Measurements from ENCODE around the gene TIMP3.

TIMP3 gene

DNA sequence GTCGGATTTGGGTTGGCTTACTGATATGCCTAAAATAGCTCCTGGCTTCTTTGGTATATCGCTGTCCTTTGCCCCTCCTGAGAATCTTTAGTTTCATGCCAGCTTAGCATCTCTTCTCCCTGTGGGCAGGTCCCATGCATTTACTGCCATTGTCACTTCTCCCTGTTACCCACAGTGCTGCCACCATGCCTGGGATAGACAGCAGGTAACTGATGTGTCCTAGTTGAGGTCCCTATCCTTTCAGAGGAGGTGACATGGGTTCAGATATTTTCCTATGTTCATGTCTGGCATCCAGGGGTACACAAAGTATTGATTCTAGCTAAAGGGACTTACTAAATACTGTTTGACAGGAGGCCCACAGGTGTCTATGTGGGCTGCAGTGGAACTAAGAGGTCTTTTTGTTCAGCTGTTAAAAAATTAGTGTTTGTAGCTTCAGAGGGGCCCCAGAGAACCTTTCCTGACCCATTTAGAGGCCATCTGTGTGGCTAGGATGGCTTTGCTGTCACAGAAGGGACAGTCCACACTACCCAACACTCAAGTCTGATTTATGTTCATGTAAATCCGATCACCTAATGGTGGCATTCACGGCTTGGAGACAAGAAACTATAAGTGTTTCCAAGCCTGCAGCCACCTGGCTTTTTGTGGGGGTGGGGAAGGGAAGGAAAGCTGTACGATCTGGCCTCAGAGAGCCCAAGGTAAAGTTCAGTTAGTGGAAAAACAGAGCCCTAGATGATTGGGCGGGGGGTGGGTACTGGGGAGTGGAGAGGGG is 8.5 kb downstream of the TIMP3 start:
- no peak for DNase-seq

DNA sequence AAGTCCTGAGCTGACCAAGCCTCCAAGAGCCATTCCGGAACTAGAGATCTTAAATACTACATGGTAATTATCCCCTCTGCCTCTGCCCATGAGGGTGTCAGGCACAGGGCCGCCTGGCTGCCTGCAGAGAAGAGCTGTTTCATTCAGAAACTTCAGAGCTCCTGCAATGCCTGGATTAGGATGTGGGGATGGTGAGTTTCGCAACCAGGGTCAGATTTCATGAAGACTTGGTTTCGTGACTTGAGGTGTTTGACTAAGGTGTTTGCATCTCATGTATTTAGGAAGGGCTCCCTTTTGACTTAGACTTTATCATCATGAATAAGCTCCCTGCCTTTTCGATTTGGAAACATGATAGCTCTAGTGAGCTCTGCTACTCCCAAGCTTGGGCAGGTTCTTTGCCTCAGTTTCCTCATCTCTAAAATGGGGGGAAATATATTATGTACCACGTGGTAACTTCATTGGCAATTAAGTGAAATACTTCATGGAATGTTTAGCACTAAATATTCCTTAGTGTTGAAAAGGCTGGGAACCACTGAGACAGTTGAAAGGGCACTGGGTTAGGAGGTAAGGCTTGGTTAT is 9.1 kb downstream of the TIMP3 start:
- DNase-seq, result no peak

DNA sequence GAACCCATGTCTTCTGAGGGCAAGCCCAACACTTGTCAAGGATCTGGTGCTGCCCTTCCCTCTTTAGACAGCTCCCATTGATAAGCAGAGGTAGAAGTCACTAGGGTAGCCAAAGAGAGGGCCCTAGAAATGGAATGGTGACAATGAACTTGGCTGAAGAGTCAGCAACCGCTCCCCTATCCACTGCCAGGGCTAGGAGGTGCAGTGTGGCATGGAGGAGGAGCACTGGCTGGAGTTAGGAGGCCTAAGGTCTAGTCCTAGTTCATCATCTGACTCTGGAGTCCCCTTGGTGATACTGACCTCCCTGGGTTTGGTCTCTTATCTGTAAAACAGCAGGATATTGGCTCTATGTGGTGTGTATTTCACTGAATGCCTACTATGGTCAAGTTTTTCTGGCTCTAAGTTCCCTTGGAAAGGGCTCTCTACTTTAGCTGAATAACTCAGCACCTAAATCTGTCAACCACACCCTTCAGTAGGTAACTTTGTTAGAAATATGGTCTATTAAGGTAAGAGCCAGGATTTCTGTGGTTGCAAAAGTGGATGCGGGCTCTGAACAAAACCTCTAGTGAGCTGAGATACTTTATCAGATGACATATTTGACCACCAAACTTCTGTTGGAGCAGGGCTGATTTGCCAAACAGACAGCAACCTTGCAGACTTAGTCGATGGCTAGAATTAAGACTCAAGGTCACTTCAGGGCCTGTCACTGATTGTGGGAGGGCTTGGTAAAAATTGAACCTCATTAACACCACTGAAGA is 10.5 kb downstream of the TIMP3 start:
- DNase-seq, result no peak

DNA sequence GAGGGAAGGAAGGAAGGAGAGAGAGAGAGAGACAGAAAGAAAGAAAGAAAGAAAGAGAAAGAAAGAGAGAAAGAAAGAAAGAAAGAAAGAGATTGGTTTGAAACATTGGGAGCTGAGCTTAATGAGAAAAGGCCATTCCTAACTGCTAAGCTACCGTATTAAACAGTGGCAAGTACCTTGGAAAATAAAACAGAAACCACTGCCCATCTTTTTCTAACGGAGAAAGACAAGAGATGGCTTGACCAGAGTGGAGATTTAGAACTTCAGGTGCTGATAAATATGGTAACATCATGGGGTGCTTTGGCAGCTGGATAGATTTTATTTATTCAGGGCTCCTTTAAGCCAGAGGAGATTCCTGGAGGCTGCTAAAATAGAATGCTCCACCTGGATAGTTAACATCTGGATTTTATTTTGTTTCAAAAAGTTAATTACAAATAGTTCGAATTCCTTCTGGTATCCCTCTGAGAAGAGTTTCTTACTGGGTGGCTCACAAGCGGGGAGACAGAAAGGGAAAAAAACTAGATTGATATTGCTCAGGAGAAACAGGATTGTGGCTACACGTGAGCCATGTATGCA is 12.9 kb downstream of the TIMP3 start:
- no peak for DNase-seq

DNA sequence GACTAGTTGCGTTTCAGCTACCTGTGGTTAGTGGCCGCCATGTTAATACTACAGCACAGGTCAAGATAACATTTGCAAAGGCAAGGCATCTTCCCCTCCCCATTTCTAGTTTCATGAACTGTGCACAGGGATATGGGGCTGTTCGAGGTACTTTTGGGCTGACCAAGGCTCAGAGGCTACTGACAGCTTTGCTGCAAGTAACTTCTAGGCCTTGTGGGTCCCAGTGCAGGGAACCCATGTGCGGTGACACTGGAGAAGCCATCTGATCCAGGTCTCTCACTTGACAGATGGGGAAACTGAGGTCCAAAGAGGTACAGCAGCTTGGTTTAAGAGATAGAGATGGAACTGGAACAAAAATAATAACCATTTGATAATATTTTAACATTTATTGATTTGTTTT is 13.6 kb downstream of the TIMP3 start:
- no peak for DNase-seq

DNA sequence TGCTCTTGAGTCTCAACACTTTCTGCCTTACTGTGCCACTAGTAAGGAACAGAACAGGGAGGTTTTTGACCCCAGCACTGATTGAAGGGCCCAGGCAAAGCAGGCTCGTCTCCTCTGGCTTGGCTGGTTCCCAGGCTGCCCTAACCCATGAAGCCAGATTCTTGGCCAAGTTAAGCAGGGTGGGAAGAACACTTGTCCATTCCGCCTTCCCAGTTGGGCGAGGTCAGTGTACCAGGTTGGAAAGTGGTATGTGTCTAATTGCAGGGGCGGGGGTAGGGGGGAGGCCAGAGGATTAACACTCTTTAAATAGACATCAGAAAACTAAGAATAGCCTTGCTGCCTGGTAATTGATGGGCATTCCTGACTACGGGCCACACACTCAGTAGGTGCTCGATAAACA is 14.4 kb downstream of the TIMP3 start:
- no peak for DNase-seq

DNA sequence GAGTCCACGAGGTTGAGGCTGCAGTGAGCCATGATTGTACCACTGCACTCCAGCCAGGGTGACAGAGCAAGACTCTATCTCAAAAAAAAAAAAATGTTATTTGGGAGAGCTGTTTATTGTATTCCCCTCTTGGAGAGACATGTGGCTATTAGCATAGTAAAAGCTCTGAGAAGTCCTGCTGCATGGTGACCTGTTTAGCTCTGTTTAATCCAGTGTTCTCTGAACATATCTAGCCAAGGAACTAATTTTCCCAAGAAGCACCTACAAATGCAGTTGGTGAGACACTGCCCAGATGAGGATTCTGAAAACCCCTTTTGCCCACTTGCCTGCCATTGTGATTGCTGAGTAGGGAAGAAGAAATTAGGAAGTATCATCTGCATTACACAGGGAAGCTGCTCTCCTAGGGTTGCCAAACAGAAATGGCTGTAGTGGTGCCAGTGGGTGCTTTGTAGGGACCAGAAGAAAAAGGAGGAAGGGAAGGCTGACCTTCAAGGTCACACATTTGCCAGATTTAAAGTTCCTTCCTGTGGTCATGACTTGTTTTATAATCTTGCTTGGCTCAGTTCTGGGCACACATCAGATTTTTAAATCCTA is 15.7 kb downstream of the TIMP3 start:
- no peak for DNase-seq

DNA sequence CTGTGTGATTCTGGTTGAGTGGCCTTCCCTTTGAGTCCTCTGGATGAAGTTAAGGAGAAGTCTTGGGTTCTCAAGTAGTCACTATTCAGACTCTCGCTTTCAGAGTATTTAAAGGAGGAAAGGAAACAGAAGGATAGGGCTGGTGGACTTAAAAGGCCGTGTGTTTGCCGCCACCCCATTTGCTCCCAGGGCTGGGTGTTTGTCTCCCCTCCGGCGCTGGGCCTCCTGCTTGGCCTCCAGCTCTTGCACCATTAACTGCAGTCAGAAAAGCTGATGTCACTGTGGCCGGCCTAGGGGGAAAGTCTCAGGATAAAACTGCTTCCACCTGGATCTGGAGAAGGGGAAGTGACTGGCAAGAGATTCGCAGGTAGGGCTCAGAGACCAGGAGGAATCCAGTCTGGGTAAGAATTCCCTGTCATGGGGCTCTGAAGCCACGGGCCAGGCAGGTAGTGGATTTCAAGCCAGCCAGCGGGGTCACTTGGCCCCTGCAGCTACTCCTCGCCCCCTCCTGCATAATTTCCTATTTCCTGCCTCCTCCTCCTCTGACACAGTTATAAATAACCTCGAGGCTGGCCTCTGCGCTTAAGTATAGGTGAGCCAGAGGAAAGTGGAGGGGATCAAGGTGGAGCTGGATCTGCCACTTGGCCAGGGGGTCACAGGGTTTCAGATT is 17.1 kb downstream of the TIMP3 start:
- no peak for DNase-seq

DNA sequence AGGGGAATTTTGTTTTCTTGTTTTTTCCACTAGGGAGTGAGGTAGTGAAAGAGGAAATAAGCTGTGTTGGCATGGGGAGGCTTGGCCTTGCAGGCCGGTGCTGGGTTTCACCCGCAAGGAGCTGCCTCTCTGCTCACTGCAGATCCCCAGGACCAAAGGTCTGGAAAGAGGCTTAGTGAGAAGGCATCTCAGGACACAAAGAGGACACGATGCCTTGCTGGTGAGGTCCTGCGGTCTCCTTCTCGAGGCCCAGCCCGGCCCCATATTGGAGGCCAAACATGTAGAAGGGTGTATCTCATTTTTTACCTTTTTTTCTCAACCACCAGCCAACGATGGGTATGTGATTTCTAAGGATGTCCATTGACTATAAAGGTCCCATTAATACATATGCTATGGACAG is 17.6 kb downstream of the TIMP3 start:
- no peak for DNase-seq

DNA sequence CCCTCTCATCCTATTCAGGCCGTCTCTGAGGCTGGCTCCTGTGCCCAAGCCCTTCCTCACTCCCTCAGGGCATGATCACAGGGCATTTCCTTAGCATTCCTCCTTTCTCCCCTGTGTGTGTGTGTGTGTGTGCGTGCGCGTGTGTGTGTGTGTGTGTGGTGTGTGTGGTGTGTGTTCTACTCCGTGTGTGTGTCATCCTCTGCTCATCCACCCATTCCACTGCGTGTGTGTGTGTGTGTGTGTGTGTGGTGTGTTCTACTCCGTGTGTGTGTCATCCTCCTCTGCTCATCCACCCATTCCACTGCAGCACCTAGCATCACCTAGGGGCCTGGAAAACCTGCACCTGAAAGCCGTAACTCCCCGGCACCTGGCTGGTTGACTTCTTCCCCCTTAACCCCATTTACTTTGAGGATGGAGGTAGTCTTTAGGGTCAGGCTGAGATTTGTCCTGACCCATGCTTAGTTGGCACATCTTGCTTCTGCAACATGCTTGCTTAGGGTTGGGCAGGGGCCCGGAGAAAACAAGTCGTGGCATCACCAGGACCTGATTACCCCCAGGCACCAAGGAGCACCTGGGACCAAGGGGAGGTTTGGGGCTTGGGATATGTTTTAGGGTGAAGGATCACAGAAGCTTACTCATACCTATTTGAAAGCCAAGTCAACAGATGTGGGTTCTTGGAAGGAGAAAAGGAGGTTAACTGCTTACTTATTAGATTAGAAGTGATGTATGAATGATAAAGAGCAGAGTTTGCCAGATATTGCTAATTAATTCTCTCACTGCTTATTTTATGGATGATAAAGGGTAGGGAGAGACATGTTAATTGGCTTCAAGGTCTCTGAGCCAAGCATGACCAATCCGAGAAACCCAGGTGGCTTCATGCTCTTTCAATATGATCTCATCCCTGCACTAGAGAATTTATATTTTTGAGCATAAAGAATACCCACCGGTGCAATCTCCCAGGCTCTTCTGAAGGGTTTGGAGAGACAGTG is 18.9 kb downstream of the TIMP3 start:
- no peak for DNase-seq

DNA sequence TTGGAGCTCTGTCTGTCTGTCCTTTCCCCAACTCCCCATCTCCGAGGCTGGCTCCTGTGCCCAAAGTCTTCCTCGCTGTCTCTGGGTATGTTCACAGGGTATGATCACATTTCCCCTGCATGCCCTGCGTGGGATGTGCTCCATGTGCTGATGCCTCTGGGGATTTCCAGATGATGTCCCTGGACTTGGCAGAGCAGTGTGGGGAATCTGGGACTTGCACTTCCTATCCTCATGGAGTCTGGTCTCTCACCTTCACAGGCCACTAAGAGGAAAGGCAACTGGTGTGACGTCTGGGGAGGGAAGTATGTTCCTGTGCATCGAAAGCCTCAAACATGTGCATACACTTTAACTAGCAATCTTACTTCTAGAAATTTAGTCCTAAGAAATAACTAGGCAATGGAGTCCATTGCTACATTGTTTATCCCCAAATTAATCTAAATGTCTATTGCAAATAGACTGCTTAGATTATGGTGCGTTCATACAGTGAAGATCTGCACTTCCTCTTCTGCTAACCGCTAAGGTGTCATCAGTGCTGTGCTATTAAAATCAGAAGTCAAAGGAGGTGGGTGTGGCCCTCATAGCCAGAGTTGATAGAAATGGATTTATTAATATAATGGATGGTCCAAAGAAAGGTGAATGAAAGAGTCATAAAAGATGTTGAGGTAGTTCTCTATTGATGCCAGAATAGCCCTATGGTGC is 20.8 kb downstream of the TIMP3 start:
- no peak for DNase-seq

DNA sequence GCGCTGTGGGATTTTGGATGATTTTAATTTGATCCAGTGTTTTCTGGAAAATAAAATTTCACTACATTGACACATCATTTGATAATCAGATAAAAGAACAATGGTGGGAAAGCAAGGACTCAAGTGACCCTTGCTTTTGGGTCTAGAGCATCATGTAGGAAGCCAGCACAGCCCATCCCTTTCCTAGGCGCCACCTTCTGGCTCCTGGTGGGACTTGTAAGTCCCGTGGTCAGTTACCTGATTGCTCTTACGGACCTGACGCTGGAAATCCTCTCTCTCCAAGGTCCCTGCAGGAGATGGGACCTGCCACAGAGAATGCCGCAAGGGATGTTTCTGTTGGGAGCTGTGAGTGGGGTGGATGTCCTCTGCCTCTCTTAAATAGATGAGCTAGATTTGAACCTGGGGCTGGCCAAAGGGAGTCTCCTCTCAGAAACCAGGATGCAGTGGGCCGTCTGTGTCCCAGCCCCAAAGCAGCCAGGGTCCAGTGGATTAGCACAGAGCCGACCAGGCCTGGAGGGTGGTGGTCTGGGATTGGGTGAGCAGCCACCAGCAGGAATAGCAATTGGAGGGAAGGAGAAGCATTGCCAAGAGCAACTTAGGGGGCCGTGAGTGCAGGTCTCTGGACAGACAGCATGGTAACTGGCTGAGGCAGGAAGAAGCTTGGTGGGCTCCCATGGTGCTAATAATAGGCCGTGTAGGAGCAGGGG is 21.7 kb downstream of the TIMP3 start:
- no peak for DNase-seq

DNA sequence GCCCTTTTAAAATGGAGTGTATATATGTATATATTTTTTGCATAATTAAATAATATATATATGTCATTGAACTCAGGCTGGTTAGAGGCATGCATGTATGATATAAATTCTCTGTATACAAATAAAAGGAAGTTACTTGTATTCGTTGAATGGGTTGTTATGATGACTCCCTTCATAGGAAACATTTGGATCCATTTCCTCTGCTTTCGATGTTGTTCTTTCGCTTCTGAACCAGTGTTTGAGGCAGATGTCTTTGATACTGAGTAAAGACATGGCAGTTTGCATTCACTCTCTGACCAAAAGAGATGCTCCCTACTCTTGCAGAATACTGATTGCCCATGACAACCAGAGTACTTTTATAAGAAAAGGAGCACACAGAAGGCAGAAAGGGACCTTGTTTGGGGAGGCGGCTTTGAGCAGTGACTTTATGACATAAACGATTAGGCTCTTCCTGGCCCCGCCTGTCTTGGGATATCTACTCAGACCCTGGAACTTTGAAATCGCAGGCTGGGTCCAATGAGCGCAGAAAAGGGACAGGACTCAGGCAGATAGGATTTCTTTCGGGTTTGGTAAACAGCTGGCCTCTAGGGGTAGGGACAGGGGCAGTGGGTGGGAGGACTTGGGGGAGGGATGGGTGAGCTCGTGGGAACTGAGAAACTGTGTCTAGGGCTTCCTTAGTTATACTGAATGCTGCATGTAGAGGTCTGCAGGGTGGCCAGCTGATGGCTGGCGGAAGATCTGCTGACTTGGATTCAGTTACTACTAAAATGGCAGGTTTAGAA is 23.2 kb downstream of the TIMP3 start:
- DNase-seq, result no peak

DNA sequence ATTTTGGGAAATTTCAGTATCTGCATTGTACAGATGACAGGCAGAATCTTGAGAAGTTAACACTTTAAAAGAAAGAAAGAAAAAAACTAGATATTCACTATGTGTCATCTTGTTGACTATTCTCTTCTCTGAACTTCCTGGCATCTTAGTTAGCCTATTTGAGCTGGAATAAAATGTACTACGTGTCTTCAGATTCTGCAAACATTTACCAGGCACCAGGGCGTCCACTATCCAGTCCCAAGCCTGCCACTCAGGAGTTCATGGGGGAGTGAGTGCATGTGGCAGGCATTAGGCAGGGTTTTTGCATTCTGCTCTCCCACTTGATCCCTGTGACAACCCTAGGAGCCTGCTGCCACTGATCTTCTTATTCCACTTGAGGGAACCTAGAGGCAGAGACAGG is 25.0 kb downstream of the TIMP3 start:
- DNase-seq, result no peak

DNA sequence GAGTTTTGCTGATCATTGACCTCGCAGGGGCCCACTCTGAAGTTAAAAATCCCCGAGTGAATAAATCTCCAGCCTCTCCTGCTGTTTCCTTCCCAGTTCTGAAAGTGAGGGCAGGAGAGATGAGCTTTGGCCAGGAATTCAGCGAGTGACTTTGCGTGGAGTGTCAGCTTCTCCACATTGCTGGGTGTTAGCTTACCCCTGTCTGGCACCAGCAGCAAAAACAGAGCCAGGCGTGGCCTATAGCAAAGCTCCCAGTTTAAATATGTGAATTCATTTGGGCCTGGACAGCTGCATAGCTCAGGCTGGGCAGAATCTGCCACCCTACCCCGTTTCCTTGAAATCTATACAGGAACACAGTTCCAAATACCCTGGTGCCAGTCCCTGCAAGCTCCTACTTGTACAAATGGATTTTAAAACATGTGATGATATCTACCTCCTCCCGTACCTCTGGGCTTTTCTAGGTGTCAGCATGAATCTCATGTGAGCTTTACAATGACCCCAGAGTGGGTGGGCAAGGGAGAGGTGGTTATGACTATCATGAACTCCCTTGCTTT is 25.6 kb downstream of the TIMP3 start:
- no peak for DNase-seq

DNA sequence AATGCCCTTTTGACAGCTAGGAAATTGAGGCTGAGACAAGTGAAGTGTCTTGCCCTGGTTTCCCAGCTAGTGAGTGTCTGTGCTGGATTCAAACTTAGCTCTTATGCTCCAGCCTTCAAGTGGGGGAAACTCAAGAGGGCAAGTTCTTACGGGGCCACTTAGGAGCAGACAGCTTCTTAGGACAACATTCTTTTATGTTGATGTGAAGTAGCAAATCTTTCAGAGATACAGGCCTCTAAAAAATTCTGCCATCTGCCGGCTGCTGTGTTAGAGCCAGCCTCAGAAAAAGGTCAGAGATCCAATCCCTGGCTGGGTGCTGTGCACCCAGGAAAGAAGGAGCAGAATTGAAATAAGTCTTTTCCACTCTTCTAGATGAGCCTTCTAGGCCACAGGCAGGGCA is 26.6 kb downstream of the TIMP3 start:
- DNase-seq, result no peak

DNA sequence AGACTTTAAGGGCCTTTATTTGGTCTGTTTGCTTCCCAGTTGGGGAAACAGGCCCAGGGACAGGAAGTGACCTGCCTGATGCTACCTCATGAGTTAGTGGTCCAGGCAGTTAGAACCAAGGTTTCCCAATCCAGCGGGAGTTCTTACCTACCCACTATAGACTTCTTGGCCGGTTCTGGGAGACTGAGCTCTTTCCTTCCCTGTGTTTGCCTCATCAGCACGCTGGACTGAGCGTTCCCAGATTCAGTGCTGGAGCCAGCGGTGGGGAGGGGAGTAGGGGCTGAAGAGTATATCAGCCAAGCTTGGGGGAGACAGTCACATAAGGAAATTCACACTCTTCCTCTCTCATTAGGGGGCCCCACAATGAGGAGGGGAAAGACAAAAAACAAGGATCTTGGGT is 27.1 kb downstream of the TIMP3 start:
- DNase-seq, result no peak

DNA sequence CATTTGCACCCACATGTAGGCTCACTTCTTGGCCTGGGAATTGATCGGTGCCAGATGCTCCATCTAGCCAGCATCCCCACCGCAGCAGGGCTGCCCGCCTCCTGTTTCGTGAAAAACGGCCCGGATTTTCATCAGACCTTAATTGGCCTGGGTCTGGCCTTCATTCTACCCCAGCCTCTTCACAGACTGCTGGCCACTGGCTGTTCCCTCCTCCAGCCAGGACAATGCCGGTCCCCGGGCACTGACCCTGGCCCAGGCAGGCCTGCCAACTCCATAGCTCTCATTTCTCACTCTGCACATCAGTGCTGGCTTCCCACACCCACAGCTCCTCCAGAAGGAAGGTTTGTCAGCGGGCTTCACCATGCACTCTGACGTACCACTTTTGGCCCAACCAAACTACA is 27.9 kb downstream of the TIMP3 start:
- no peak for DNase-seq

DNA sequence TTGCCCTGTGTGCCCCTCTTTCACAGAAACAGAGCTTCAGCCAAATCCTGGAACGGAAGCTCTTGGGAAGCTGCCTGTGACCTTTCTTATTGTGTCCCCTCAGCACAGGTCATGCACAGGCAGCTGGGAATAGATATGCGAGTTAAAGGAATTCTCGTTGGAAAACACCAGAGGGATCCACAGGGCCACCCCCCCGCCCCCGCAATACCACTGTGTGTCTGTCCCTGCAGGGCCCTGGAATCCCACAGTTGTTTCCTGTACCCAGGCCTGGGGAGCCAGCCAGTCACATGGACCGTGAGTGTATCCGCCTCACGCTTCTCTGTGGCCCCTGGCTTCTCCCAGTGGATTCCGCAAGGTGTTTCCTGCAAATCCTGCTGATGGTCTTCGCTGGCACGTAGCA is 29.0 kb downstream of the TIMP3 start:
- no peak for DNase-seq

All from SHP77 treated with DMSO at 0.1 percent for 48 hours (cell line).